HG03135 (cell line): ENCODE results near the gene ODF4.
"Not testable (repeated sequence)": the region's sequence is repeated elsewhere in the genome, so short reads cannot be mapped to it uniquely, and the experiment has no call there.

Source experiments
- ATAC-seq: cut with Tn5 transposase; IDR thresholded peaks from one replicate; pipeline ENCODE4 v1.9.1; 2021; ENCODE audit warnings: mild to moderate bottlenecking, moderate library complexity; ENCODE audit not compliant: unreplicated experiment

The ODF4 gene

GRCh38 chr17:8324923-8325322 lies 14.7 kb upstream of the ODF4 start:
- no peak for ATAC-seq

DNA sequence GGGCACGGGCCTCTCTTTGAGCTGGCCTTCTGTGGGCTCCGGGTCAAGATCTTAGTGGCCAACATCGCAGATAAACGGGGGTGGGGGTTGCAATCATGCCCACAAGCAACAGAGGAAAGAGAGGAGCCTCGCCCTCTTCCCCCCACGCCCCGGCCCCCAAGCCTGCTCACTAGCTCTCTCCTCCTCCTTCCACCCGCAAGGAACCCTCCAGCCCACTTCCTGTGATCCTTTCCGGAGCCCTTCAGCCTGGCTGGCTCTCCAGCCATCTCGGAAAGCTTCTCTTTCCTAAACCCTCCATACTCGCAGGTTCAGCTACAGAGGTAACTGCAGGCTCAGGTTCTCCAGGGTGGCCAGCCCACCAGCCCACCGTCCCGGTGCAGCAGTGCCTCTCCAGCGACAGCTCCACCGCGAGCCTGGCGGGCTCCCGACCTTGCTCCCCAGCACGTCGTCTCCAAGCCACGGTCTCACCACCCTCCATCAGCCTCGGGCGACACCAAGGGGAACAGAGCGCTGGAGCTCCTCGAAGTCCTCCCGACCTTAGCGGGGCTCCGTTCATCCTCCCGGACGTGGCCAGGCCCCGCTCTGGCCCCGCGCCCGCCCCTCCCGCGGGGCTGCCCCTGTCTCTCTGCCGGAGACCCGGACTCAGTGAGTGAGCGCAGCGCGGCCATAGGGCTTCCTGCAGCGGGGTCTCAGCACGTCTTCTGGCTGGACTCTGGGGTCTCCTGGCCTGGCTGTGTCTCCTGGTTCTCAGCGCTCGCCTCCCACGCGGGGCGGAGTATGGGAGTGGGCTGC lies 12.9 kb upstream of the ODF4 start:
- ATAC-seq = no peak

GRCh38 chr17:8327303-8327649 lies 12.4 kb upstream of the ODF4 start:
- no peak for ATAC-seq

- ATAC-seq = no peak
Observed at GRCh38 chr17:8332128-8332527, 7.5 kb upstream of the ODF4 start.

DNA sequence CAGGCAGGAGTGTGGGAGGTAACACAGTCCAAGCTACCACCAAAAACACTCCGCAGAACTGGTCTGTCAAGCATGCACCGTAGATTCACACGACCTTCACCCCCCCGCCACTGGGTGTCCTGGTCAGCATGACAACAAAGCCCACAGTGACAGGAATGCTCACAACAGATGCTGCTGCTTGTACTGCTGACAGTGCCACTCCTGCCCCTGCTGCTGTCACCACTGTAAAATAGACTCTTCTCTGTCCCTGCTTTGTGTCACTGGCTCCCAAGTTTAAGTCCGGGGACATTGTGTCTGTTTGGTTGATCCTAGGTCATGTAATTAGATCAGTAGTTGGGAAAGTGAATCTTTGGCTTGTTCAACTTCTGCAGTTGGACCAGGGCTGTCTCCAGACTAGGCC lies 7.0 kb upstream of the ODF4 start:
- ATAC-seq = no peak

DNA sequence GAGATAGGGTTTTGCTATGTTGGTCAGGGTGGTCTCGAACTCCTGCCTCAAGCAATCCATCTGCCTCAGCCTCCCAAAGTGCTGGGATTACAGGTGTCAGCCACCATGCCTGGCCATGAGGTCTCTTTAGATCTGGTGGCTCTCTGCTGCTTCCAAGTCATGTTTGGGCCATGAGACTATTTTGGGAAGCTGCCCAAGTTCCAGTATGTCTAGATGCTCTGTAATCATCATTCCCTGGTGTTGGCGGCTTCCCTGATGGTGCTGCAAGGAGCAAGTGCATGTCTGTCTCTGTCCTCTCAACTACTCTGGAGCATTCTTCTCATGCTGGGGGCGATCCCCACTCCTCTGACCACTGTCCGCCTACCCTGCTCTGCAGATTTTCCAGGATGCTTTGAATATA lies 6.4 kb upstream of the ODF4 start:
- ATAC-seq = no peak

GRCh38 chr17:8337802-8338752 lies 1.6 kb upstream of the ODF4 start:
- no peak for ATAC-seq

DNA sequence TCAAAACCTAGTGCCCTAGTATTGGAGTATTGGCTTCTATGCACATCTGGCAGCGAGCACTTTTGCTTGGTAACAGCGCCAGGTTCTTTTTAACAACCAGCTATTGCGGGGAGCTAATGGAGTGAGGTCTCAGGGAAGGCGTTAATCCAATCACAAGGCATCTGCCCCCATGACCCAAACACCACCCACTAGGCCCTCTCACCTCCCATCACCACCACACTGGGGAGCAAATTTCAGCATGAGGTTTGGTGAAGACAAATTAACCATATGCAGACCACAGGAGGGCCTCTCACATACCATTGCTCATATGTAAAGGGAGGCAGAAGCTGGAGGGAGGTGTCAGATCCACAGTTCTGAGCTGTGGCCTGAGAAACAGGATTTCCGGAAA lies 893 bp upstream of the ODF4 start:
- no peak for ATAC-seq

DNA sequence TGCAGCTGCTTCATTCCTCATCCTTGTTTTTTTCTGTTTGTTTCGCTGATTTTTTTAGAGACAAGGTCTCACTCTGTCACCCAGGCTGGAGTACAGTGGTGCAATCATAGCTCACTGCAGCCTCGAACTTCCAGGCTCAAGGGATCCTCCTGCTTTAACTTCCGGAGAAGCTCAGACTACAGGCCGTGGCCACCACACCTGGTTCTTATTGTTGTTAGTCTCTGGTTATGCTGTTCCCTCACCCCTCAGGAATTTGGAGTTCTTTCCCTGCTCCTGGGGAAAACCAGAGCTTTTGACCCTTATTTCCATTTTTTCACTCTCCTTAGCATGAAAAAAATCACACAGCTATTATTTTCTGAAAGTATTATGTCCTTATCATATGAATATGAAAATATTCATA lies 1.8 kb downstream of the ODF4 start:
- no peak for ATAC-seq

- ATAC-seq = no peak
Observed at GRCh38 chr17:8345052-8345690, 5.5 kb downstream of the ODF4 start.

GRCh38 chr17:8345951-8346665 lies 6.5 kb downstream of the ODF4 start:
- no peak for ATAC-seq

DNA sequence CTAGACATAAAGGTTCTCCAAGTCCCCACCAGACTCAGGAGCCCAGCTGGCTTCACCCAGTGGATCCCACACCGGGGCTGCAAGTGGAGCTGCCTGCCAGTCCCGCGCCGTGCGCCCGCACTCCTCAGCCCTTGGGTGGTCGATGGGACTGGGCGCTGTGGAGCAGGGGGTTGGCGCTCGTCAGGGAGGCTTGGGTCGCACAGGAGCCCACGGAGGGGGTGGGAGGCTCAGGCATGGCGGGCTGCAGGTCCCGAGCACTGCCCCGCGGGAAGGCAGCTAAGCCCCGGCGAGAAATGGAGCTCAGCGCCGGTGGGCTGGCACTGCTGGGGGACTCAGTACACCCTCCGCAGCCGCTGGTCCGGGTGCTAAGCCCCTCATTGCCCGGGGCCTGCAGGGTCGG lies 7.4 kb downstream of the ODF4 start:
- ATAC-seq = not testable (repeated sequence)

GRCh38 chr17:8350339-8350738 lies 10.7 kb downstream of the ODF4 start:
- ATAC-seq = no peak

DNA sequence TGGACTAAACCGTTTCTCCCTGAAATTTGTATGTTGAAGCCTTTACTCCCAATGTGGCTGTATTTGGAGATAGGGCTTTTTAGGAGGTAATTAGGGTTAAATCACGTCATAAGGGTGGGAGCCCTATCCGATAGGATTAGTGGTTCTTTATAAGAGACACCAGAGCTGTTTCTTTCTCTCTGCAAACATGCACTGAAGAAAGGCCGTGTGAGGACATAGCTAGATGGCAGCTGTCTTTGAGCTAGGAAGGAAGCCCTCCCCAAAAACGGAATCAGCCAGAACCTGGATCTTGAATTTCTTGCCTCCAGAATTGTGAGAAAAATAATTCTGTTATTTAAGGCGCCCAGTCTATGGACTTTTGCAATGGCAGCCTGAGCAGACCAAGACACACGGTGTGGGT lies 14.1 kb downstream of the ODF4 start:
- no peak for ATAC-seq

DNA sequence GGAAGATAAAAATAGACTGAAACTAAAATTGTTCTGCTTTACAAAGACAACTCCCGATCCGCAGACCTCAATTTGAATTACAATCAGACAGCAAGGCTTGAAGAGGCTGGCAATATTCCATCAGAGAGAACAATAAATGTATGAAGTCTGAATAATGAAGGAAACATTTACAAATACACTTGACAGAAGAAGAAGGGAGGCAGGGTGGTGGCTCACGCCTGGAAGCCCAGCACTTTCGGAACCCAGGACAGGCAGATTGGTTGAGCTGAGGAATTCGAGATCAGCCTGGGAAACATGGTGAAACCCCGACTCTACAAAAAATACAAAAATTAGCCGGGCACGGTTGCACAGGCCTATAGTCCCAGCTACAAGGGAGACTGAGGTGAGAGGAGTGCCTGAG lies 14.6 kb downstream of the ODF4 start:
- ATAC-seq = no peak

DNA sequence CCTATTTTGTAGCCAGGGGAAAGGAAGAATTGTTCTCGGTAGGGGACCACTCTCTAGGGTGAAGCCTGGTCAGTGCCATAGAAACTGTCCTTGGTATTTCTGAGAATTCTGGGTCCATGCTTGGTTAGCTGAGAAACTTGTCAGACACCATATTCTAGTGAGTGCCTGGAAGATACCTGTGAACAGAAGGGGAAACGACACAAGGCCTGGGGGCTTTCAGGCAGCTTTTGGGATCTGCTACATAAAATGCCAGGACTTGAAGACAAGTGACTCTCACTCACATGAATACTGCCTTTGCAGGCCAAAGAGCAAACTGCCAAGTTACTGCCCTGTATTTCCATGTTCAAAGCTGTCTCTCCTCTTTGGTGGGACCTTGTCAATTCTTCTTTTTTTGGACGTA lies 18.3 kb downstream of the ODF4 start:
- no peak for ATAC-seq

DNA sequence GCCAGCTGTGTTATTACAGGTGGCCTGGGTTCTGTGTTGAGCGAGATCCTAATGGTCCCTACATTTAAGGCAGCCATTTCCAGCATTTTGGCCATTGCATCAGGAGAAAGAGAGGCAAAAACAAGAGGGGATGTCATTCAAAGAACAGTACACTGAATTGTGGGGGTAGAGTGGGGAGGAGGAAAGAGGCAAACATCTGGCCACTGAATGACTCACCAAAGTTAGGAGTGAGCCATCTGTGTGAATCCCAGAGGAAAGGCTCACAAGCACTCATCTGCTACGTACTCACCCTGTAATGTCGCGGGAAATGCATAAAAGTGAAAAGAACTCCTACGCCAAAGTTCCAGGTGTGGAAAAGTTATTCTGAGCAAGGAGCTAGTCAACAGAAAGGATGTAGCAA lies 20.1 kb downstream of the ODF4 start:
- ATAC-seq = no peak

- no peak for ATAC-seq
Observed at GRCh38 chr17:8360260-8360659, 20.6 kb downstream of the ODF4 start.

GRCh38 chr17:8360751-8361150 lies 21.1 kb downstream of the ODF4 start:
- no peak for ATAC-seq

- ATAC-seq = no peak
Observed at GRCh38 chr17:8362651-8363332, 23.2 kb downstream of the ODF4 start.

DNA sequence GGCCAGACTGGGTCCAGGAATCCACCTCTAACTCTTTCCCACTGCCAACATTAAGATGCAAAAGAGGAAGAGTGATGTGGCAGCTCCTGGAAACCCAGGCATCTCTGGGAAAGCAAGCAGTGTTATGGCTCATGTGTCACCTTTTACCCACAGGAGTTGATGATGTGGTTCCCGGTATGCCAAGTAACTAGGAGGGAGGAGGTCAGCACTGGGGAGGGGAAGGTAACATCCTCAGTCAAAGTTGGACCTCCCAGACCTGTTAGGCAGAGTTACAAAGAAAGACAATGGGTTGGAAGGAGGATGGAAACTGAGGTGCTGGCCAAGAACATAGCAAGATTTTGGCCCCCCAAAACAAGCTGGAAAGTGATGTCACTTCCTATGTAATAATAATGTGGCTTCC lies 25.5 kb downstream of the ODF4 start:
- no peak for ATAC-seq
